ENCODE data around the gene WDR4.
"Not testable (repeated sequence)": the region's sequence is repeated elsewhere in the genome, so short reads cannot be mapped to it uniquely, and the experiment has no call there.

Gene WDR4

DNA sequence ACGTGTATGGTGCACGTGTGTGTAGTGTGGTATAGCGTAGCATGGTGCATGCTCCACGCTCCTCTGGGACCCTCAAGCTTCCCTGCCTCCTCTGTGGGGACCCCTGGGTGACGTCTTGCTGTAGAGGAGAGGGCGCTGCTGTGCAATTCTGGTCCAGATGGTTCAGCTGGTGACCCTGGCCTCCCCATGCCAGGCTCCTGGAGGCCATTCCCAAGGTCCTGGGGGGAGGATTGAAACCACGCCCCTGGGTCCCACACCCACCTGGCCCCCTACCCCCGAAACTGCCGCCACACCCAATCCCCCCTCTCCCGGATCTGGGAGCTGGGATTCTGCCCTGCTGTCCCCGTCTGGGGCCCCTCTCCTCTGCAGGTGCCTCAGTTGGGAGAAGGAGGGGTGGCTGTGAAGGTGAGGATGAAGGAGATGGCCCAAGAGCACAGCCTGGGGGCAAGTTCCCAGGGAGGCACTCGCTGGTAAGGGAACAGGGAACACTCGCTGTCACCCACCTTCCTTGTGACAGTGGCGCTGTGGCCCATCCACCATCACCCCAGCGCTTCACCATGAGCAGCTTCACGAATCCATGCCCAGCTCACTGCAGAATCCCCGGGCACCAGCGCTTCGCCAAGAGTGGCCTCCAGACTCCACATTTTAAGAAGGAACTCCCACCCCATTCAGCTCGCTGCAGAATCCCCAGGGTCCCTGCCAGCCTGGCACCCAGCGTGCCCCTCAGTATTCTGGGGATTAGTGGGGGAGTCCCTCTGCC, 38.0 kb downstream of the WDR4 start:
- in situ Hi-C loops (cut with MboI; ENCODE audit: low sequenced_read_pairs): no loop called here

DNA sequence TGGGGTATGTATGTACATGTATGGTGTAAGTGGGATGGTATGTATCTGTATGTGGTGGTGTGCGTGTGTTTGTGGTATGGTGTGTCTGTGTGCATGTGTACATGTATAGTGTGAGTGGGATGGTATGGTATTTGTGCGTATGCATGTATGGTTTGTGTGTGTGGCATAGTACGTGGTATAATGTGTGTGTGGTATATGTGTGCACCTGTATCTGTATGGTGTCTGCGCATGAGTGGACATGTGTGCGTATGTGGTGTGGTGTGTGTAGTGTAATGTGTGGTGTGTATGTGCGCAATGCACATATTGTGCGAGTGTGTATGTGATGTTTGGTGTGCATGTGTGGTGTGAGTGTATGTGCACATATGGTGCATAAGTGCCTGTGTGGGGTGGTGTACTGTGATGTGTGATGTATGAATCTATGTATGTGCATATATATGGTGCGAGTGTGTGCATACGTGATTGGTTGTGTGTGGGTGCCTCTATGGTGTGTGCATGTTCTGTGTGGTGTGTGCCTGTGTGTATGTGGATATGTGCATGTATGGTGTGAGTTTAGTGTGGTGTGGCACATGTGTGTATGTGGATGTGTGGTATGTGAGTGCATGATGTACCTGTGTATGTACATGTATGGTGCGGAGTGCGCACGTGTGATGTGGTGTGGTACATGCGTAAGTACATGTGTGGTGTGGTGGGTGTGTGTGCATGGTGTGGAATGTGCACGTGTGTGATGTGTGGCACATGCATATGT, 38.8 kb downstream of the WDR4 start:
- in situ Hi-C loops (cut with MboI; ENCODE audit: low sequenced_read_pairs): no loop called here

DNA sequence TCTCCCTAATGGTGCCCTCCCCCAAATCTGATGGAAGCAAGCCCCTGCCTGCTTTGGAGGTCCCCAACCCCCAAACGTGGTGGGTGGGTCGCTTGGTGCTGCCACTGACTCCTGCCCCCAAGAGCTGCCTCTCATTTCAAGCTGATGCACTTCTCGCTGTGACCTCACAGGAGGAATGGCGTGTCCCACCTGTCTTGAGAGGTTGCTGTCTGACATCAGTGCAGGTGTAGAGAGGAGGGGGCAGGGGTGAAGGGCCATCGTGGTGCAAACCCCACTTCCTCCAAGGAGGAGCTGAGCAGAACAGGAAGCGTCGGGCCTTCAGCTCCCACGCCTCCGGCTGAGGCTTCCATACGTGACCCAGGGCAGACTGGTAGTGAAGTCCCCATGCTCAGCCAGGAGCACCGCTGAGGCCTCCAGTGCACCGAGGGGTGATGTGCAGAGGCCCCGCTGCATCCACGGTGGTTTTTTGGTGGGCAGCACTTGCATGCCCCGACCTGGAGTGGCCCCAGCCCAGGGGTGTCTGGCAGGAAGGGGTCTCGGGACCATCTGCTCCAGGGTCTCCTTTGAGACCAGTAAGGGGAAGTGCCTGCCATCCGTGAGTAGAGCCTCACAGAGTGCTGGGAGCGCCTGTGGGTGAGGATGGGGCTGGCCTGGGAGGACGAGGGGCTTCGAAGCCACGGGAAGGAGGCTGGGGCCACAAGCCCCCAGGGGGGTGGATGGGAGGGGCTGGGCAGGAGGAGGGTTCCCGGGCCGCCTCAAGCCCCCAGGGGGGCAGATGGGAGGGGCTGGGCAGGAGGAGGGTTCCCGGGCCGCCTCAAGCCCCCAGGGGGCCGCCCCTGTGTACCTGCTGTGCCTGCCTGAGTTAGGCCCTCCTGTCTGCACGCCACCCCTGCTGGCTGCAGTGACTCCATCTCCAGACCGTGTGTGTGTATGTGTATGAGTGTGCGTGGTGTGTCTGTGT, 39.8 kb downstream of the WDR4 start:
- in situ Hi-C loops (cut with MboI; ENCODE audit: low sequenced_read_pairs): no loop called here

DNA sequence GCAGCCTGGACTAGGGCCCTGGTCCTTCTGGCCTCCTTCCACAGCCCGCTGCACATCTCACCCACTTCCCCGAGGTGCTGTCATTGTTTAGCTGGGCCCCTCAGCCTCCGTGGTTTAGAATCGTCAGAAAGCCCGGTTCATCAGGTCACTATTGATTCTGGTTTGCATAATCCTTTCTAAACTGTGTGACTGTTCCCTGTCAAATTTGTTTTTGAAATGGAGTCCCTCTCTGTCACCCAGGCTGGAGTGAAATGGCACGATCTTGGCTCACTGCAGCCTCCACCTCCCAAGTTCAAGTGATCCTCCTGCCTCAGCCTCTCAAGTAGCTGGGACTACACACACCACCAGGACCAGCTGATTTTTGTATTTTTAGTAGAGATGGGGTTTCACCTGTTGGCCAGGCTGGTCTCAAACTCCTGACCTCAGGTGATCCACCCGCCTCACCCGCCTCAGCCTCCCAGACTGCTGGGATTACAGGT, 41.1 kb downstream of the WDR4 start:
- in situ Hi-C loops (cut with MboI; ENCODE audit: low sequenced_read_pairs): not testable (repeated sequence)

DNA sequence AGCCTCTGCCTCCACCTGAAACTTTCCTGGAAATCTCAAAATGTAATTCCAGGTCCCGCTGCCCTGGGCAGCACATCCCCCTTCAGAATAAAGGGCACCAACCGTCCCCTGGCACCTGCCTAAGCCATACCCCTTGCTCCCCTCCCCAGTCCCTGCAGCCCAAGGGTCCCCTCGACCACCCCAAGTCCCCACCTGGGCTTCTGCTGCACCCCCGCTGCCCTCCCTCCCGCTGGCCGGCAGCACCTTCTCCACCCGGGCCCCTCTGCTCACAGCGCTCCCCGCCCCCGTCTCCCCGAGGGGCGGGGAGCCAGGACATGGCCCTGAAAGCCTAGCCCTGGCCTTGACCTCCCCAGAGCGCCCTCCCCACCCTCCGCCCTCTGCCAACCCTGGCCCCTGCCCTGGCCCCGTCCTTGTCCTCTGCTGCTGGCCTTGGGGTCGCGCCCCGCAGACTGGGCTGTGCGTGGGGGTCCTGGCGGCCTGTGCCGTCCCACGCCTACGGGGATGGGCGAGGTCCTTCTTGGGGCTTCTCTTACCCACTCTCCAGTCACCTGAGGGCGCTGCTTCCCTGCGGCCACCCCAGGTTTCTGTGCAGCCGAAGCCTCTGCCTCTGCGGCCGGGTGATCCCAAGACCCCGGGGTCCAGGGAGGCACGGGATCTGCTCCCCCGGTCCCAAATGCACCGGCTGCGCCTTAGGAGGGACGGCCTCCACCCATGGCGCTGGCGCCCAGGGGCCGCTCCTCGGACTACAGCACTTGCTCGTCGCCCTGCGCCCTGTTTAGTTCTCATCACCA, 41.7 kb downstream of the WDR4 start:
- in situ Hi-C loops (cut with MboI; ENCODE audit: low sequenced_read_pairs): no loop called here

DNA sequence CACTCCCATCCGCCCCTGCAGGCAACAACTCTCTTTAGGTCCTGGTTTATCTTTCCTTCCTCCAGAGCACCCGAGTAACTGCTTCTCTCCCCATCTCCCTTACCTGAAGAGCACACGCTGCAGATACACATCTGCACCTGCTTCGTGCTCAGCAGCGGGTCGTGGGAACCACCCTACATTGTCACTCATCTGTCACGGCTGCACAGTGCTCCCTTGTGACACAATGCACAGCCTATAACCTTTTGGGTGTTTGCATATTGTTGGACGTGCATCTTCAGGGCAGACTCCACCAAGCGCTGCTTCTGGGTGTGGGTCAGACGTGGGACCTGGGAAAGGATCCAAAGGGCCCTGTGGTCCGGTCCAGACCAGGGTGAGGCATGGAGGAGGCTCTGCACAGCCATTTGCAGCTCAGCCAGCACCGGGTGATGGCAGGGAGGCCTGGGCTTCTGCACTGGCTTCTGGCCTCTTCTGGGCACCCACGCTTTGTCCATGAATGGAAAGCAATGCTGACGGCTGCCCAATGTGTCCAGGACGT, 42.5 kb downstream of the WDR4 start:
- in situ Hi-C loops (cut with MboI; ENCODE audit: low sequenced_read_pairs): no loop called here

DNA sequence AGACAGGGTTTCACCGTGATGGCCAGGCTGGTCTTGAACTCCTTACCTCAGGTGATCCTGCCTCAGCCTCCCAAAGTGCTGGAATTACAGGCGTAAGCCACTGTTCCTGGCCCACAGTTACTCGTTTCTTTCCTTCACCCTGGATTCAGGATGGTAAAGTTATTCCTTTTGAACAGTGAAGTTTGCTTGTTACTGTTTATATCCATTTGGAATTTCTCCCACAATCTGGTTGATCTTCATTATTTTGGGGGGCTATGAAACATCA, 43.0 kb downstream of the WDR4 start:
- in situ Hi-C loops (cut with MboI; ENCODE audit: low sequenced_read_pairs): no loop called here

DNA sequence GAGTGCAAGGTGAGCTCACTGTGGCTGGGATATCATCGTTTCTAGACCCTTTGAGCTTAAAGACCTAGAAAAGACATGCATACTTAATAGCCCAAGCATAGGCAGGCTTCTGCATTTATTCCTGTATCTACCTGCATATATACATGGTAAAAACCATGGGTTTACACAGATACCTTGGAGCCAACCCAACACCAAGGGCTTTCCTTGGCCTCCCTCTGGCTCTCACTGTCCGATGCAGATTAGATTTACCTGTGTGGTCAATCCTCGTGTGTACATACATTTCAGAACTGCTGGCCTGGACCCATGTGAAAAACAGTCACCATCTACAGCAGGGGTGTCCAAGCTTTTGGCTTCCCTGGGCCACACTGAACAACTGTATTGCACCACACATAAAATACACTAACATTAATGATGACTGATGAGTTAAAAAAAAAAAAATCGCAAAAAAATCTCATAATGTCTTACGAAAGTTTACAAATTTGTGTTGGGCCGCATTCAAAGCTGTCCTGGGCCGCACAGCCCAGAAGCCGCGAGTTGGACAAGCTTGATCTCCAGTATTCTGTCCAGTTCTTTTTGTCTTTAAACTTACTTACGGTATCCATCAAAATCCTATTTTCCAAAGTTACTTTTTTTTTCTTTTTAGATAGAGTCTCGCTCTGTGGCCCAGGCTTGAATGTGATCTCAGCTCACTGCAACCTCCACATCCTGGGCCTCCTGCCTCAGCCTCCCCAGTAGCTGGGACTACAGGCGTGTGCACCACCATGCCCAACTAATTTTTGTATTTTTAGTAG, 43.5 kb downstream of the WDR4 start:
- in situ Hi-C loops (cut with MboI; ENCODE audit: low sequenced_read_pairs): no loop called here

DNA sequence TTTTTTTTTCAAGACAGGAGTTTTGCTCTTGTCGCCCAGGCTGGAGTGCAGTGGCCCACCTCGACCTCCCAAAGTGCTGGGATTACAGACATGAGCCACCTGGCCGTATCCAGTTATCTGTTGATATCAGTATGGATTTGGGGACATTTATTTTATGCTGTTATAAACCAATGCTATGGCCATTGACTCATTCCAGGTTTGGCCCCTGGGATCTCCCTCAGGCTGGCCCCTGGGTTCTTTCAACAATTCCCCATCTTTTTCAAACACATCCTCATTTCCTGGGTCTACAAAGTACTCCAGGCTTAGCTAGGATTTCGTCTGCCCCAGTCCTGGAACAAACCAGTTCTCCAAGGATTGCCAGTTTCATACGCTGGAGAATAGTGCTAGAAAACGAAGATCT, 44.1 kb downstream of the WDR4 start:
- in situ Hi-C loops (cut with MboI; ENCODE audit: low sequenced_read_pairs): no loop called here

DNA sequence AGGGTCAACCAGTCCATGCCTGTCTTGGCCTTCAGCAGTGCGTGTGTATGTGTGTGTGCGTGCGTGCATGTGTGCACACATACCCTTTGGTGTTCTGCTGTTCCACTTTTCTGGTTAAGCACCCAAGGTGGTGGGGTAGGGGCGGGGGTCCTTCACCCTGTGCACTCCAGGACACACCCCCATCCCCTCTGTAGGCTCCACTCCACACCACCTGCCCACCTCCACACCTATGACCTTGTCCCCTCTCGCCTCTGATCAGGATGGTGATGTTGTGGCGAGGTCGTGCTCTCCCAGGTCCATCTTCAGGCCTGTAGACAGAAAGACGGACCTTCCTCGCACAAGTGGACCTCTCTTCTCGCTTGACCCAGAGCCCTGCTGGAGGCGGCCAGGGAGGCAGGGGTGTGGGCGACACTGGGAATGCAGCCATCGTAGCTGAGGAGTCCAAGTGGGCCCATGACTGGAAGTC, 44.6 kb downstream of the WDR4 start:
- in situ Hi-C loops (cut with MboI; ENCODE audit: low sequenced_read_pairs): no loop called here

DNA sequence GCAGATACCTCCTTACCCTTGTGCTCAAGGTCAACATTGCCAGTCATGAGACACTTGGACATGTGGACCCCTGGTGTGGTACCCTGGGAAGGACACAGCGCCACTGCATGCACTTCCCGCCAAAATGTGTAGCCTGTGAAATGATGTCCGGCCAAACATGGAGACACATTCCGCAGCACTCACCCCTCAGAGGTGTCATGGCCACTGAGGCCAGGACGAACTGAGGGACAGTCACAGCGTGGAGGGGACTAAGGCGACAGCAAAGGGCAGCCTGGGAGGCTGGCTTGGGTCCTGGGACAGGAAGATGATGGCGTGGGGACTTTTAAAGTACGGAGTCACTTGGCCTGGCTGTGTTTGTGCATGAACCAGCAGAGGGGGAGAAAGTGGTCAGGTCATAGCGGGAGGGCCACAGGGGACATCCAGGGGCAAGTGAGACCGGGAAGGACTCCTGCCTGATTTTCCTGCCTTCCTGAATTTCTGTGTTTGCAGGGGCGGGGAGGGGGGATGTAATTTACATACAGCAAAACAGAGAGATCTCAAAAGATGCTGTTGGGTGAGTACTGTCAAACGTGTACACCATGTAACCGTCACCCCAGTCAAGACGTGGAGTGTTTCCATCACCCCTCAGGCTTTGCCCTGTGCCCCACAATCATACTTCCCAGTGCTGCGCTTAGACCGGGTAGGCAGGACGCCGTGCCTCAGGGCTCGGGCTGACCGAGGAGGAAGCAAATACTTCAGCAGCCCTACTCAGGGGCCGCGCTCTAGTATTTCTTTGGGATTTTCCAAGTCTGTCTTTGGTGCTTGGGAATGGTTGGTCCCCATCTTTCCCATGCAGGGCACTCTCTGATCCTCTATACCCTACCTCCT, 45.2 kb downstream of the WDR4 start:
- in situ Hi-C loops (cut with MboI; ENCODE audit: low sequenced_read_pairs): no loop called here

DNA sequence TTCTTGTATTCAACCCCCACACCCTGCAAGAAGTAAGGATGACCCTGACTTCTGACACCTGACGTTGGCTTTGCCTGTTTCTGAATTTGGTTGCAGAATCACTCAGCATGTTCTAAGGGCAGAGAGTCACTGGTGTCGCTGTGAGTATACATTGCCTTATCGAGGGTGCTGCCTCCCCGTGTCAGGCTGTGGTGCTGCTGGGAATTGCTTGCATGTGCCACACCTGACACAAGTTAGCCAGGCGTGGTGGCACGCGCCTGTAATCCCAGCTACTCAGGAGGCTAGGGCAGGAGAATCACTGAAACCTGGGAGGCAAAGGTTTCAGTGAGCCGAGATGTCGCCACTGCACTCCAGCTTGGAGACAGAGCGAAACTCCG, 45.9 kb downstream of the WDR4 start:
- in situ Hi-C loops (cut with MboI; ENCODE audit: low sequenced_read_pairs): no loop called here

DNA sequence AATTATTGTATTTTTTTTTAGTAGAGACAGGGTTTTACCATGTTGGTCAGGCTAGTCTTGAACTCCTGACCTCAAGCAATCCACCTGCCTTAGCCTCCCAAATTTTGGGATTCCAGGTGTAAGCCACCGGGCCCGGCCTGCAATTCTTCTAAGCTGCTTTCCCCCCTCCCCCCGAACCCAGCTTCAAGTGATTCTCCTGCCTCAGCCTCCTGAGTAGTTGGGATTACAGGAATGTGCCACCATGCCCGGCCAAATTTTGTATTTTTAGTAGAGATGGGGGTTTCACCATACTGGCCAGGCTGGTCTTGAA, 47.1 kb downstream of the WDR4 start:
- in situ Hi-C loops (cut with MboI; ENCODE audit: low sequenced_read_pairs): not testable (repeated sequence)

DNA sequence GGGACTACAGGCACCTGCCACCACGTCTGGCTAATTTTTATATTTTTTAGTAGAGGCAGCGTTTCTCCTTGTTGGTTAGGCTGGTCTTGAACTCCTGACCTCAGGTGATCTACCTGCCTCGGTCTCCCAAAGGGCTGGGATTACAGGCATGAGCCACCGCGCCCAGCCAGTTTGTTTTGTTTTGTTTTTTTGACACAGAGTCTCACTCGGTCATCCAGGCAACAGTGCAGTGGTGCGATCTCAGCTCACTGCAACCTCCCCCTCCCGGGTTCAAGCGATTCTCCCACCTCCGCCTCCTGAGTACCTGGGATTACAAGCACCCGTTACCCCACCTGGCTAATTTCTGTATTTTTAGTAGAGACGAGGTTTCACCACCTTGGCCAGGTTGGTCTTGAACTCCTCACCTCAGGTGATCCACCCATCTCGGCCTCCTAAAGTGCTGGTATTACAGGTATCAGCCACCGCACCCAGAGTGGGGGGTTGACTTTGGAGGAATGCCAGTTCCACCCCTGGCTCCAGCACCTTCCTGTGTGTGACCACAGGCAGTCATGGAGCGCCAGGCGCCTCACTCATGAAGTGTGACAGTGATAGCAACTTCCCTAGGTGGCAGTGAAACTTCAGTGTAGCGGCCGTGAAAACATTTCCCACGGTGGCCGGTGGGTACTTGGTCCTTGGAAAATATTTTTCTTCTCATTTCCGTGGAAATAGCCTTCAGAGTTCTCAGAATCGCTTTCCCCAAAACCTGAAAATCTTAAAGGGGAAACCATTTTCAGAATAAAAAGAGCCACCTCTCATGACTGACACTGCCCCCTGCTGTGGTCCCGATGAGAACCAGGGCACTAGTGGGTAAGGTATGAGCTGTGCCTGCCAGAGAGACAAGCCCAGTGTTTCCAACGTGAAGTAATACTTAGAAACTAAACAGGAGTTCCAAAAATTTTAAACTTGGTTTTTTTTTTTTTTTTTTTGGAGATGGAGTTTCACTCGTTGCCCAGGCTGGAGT, 48.6 kb downstream of the WDR4 start:
- in situ Hi-C loops (cut with MboI; ENCODE audit: low sequenced_read_pairs): no loop called here

DNA sequence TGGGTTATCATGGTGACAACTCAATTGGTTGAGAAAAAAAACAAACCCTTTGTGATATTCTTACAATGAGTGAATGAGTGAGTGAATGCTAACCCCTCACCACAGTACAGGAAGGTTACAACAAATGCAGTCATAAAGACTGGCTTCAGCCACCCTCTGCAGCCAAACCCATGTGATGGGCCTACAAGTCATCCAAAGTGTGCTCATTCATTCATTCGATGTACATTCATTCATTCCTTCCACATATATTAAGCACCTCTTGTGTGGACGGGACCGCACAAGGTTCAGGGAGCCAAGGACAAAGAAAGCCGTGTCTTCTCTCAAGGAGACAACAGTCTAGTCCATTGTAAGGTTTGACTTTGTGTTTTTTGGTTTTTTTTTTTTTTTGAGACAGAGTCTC, 49.4 kb downstream of the WDR4 start:
- in situ Hi-C loops (cut with MboI; ENCODE audit: low sequenced_read_pairs): no loop called here

DNA sequence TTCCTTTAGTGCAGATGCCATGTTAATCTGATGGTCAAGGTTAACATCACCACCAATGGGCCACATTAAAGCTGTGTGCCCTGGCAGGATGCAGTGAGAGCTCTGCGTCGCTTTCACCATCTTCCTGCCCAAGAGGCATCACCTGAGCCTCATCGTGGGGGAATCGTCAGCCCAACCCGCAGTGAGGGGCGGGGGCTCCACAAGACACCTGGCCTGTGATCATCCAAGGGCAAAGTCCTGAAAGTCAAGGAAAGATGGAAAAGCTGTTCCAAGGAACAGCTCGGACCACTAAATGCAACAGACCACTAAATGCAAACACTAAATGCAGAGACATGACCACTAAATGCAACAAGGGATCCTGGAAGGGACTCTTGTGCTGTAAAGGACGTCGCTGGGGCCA, 49.9 kb downstream of the WDR4 start:
- in situ Hi-C loops (cut with MboI; ENCODE audit: low sequenced_read_pairs): no loop called here

DNA sequence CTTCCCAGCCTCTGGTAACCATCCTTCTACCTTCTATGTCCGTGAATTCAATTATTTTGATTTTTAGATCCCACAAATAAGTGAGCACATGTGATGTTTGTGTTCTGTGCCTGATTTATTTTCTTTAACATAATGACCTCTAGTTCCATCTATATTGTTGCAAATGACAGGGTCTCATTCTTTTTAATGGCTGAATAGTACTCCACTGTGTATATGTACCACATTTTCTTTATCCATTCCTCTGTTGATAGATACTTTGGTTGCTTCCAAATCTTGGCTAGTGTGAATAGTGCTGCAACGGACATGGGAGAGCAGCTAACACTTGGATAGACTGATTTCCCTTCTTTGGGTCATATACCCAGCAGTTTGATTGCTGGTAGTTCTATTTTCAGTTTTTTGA, 51.8 kb downstream of the WDR4 start:
- in situ Hi-C loops (cut with MboI; ENCODE audit: low sequenced_read_pairs): no loop called here

Measured in hTERT RPE-1 (cell line).